SW480 (cell line): ENCODE results near the gene COL15A1.
A peak's percentile ranks its signal among the peaks of the same experiment; 100 is the strongest.
"Not testable (repeated sequence)": the region's sequence is repeated elsewhere in the genome, so short reads cannot be mapped to it uniquely, and the experiment has no call there.

Source experiments
- DNase-seq: peaks from one replicate; pipeline ENCODE4 v3.0.0-alpha.2; 2016; ENCODE audit warnings: low spot score

The COL15A1 gene

DNA sequence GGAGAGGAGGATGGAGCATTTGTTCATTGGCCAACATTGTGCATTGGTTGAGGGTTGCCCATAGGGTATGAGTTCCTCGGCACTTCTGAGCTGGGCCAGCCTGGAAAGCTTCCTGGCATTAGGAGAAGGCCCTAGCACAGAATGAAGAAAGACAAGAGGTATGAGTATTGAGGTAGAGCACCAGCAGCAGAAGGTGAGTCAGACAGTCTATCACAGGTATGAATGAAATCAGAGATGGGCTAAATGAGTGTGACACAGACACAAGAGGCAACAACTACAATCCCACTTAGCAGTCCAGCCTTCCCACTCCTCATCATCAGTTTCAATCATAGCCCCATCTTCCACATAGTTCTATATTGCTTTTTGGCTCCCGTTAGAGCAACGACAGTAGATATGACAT, 135.8 kb downstream of the COL15A1 start:
- DNase-seq: no peak

DNA sequence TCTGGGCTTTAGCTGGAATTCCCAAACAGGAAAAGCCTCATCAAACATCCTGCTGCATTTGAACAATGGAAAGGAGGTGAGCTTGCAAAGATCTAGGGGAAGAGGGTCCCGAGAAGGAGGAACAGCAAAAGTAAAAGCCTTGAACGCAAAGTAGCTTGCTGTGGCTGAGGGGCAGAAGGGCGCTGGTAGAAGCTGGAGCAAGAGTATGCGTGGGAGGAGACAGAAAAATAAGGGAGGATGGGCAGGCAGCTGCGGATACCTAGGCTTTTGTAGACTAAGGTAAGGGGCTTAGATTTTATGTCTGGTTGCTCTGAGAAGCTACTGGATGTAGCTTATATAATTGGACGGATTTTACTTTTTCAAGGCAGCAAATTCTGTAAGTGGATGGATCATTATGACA, 139.3 kb downstream of the COL15A1 start:
- DNase-seq: no peak

DNA sequence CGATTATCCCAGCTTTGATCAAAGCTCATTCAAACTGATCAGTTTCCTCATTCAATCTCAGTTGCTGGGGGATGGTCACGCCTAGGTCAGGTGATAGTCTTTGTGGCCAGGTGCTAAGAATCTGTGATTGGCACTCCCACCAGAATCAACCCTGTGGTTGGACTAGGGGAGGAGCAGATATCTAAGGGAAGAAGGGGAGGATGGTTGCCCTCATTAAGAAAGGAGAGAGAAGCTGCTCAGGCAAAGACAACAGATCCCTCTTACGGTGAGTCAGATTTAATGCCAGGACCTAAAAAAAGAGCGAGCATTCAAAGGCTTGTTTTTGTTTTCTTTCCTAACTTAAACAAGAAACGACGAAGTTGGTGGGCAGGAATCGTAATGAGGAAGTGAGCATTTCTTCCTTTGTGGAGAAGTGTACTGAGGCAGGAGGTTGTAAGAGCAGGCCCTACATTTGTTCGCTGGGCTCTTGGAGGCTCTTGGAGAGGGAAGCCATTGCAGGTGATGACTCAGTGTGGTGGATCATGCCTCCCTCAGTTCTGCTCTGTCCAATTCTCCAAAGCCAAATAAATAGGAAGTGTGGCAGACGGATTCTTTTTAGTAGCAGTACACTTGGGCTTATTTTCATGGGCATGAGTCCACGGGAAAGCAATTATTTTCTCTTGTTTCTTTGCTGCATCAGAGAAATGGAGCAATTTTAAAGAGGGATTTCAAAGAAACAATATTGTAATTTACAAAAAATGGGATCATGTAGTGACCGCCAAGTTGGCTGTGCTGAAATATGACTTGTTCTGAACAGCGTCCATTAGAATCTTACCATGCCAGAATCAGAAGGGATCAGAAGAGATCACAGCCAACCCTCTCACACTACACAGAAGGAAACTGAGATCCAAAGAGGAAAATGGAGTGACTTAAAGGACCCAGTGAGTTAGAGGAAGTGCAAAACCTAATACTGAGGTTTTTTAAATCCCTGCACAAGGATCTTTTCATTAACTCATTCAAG, 142.5 kb downstream of the COL15A1 start:
- DNase-seq: no peak

DNA sequence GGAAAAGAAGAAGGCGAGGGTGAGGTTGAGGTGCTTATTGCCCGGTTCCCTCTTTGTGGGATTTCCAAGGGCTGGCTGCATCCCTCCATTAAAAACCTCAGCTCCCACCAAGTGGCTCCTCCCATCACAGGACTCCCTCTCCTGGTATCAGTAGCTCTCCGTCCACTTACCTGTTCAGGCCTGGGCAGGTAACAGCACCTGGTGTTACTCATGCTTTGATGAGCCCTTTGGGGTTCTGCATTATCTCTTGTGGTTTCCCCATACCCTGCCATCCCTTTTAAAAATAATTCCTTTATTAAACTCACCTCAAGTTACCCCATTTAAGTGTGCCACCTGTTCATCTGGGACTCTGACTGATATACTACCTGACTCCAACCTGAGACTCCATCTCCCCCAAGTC, 143.8 kb downstream of the COL15A1 start:
- DNase-seq: no peak

DNA sequence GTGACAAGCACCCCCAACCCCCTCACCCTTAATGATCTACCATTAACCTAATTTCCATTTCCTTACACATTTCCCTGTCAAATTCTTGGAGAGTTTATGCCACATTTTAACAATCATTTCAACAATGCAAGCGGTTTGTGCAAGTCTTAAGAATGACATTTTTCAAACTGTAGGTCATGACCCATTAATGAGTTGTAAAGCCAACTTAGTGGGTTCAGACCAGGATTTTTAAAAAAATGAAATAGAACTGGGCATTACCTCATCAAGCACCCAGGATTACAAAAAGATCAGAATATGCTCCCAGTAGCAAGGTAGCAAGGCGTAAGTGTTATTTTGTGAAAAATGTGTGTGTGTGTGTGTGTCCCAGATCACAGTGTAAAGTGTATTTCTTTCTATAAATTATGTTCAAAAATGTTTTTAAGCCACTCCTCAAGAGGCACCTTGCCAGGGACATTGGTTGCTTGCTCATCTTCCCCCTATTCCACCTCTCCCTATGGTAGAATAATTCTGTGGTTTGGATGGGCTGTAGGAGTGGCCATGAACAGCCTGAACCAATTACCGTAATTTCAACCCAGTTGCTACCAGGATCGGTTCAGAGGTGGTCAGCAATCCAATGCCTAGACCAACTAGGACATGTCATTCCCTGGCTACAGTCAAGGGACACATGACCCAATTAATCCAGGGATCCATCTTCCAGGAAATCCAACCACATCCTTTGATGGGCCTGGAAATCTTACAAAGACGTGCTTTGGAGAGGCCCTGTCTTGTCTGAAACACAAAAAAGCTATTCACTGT, 146.8 kb downstream of the COL15A1 start:
- no peak for DNase-seq

DNA sequence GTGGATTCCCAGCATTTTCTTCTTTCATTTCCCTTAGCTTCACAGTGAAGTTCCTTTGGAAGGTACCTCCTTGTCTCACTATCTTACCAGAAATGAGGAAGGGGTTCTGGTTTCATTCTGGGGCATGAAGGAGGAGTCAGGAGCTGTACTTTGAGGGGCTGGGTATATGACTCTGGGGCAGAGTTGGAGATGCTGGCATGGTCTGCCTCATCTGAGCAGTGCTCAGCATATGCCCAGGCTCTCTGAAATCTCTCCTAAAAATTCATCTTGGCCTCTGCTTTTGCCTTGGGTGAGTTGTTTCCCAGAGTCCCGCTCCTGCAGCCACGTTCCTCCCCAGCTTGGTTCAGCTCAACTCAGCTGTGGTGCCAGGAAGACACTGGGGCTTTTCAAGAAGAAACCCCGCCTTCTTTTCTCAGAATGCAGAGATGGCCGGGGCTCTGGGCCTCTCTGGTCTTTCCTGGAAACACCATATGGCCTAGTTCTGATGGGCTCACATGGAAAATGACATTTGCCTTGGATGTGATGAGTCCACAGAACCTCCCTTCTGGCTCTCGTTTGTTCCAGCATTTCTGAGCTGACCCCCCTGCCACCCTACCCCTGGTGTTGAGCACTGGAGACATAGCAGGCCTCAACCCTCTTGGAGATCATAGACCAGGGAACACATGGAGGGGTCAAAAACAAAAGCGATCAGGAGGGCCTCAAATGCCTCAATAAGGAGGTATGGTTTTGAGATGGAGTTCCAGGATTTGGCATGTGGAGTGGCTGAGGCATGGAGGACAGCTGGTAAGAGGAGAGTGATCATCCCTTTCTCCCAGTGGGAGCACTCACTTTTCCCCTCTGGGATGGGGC, 149.2 kb downstream of the COL15A1 start:
- DNase-seq: no peak

DNA sequence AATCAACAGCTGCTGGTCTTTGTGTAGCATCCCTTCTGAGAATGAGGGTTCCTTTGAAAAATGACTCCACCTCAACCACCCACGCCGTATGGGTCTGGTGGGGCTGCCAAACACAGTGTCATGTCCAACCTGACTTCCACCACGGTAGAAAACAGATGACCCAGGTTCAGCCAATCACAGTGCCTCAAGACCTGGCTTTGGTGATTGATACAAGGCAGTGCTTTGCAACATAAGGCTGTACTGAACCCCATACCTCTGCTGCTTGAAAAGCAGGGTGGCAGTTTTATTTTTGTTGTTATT, 149.7 kb downstream of the COL15A1 start:
- DNase-seq: no peak

DNA sequence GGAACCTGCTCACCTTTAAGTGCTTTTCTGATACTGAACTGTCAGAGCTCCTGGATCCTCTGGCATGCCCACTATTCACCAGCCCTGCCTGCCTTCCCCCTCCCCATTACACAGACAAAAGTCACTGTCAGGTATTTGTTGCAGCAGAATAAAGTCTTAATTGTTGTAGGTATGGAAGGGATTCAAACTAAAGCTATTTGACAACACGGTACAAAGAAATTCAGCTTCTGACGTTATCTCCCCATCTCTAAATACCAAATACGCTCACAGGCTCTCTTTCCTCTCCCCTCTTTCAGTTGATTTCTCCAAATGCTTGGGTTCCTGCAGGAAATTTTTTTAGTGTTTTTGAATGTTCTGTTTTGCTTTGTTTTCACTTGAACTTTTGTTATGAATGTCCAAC, 151.9 kb downstream of the COL15A1 start:
- no peak for DNase-seq

DNA sequence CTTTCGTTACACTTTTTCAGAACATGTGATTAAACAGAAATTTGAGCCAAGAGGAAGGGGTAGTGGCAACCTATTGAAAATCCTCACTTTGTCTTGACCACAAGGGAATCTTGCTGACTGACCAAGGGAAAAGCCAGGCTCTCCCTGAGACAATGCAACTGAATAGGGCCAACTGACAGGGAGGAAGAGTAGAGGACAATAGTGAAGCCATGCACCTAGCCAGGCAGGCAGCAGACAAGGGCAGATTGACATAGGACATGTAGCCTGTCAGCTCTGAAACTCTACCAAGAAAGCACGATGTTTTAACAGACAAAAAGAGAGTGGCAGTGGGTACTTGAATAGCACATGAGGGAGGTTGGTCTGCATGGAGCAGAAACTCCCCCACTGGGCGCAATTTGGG, 152.7 kb downstream of the COL15A1 start:
- DNase-seq: no peak

DNA sequence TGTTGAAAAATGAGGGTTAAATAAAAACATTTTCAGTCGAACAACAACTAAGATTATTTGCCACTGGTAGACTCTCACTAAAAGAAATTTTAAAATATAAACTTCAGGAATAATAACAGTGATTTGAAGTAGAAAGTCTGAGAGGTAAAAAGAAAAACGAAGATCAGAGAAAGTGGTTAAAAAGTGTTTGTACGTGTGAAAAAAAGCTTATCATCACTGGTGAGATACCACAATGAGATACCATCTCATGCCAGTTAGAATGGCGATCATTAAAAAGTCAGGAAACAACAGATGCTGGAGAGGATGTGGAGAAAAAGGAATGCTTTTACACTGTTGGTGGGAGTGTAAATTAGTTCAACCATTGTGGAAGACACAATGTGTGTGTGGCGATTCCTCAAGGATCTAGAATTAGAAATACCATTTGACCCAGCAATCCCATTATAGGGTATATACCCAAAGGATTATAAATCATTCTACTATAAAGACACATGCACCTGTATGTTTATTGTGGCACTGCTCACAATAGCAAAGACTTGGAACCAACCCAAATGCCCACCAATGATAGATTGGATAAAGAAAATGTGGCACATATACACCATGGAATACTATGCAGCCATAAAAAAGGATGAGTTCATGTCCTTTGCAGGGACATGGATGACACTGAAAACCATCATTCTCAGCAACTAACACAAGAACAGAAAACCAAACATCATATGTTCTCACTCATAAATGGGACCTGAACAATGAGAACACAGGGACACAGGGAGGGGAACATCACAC, 156.3 kb downstream of the COL15A1 start:
- not testable (repeated sequence) for DNase-seq

DNA sequence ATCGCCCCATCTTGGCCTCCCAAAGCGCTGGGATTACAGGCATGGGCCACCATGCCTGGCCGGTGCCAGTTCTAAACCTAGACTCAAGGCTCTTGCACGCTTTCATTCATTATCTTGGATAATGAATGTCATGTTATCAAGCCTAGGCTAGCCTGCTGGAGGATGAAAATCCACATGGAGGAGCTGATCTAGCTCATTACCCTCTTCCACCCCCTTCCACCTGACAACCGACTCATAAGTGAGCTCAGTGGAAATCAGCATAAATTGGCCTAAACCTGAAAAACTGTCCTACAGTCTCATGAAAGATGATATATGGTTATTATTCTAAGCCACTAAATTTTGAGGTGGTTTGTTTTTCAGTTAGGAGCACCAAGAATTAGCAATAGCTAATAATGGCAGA, 157.6 kb downstream of the COL15A1 start:
- DNase-seq: no peak

DNA sequence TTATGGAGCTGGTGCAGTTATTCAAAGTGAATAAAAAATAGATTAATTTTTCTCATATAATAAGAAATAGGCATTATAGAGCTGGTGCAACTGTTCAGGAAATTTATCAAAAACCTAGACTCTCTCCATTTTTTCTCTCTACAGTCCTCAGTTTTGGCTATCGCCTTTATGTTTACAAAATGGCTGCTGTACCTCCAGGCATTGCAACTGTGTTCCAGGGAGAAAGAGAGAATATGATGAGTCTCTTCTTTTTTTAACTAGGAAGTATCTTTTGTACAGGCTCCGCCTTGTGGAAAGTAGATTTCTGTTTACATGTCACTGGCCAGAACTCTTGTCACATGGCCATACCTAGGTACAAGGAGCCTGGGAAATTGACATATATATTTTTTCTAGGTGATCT, 158.1 kb downstream of the COL15A1 start:
- no peak for DNase-seq

DNA sequence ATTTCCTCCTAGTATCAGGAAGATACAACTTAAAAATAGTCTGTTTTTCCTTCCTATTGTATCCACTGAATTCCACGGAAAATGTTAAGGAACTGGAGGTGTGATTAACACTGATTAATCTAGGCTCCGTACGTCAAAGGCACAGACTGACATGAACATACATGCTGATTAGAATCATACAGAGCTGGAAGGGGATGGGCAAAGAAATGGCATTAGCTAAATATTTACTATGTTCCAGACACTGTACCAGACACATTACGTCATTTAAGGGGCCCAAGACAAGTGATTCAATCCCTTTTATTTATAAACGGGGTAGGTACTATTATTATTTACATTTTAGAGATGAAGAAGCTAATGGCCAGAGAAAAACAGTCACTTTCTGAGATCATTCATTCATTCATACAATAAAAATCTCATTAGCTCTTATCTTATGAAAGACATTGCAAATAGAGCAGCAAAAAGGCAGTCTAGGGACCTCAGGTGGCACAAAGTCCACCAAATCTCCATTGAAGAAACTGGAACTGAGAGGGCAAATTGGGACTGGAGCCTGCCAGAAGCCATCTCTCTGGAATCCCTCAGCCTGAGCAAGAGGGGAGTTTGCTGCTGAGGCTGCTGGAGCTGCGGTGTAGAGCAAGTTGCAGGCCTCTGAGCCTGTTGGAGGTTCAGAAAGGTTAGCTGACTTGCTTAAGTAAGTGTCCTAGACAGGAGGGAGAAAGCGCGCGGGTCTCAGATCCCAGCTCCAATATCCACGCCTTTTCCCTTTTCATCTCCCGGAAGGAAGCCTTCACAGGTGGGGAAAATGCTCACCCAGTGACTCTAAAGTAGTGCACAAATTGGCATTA, 159.6 kb downstream of the COL15A1 start:
- no peak for DNase-seq

DNA sequence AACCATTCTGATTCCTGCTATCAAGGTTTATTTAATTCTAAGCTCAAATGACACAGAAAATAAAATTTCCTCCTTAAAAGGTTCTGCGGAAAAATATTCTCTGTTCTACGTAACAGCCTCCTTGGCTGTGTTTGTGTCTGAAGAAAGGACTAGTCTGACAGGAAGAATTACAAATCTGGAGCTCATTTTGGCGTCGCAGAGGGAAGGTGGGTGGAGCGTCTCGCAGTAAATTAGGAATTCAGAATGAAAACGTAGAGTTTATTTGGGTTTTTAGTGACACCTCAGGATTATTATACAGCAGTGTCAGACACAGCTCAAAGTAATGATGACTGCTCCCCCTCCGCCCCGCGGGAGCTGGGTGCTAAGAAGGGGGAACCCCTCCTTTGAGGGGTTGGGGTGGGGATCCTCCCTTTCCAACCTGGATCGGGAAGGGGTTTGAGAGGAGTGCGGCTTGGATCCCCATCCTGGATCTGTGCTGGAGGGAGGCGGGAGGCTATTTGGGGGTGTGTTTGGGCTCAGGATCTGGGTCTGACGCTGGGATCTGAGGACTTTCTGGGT, 160.3 kb downstream of the COL15A1 start:
- DNase-seq: no peak

DNA sequence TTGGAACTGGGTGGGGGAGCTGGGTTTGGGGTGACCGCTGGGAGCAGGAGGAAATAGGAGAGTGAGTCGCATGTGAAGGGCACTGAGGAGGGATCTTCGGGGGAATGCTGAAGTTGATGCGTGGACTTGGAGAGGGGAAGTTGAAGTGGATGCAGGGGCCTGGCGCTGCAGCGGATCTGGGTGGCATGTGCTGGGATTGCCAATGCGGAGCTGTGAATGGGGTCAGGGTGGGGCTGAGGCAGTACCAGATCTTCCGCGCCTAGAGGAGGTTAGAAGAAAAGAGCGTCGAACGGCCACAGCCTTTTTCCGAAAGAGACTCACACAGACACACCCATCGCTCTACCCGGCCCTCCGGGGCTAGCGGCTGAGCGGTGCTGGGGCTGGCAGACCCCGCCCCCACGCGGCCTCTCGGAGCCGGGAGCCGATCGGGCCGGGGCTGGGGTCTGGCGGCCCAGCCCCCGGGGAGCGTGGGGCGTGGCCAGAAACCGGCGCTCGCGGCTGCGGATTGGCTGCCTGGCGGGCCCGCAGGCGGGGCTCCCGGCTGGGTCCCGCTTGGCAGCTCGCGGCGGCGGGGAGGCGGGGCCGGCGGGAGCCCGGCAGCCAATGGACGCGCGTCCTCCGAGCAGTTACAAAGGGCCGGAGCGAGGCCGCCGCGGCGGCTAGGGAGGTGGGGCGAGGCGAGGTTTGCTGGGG, 160.9 kb downstream of the COL15A1 start, which contains the start of gene TGFBR1:
Gene TGFBR1 (plus strand): TSS at position 655 of the 693 bp plus-strand sequence. CDS start 93 bp downstream, outside the sequence.
- peak; percentile 87 for DNase-seq

DNA sequence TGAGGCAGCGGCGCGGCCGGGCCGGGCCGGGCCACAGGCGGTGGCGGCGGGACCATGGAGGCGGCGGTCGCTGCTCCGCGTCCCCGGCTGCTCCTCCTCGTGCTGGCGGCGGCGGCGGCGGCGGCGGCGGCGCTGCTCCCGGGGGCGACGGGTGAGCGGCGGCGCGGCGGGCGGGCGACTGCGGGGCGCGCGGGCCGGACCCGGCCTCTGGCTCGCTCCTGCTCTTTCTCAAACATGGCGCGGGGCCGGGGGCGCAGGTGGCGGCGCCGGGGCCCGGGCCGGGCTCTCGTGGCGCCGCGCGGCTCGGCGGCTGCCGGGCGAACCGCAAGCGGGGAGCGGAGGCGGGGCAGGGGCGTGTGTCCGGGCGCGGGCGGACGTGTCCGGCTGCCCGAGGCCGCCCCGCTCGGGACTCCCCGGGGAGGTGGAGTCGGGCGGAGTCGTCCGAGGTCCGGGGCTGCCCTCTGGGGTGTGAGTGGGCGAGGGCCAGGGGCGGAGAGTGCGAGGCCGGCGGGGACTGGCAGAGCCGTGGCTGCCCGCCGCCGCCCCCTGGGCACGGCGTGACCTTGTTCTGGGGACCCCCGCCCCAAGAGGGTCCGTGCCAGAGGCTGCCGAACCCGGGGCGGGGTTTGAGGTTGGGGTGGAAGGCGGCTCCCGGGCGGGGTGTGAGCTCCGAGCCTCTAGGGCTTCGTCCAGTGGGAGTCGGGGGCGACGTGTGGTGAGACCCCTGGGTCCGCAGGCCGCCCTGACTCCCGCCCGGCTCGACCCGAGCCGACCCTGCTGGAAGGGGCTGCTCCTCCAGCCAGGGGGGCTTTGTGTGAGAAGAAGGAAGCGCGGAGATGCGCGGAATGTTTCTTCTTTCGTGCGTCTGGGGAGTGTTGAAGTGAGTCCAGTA, 161.7 kb downstream of the COL15A1 start:
- peak; percentile 55 for DNase-seq

DNA sequence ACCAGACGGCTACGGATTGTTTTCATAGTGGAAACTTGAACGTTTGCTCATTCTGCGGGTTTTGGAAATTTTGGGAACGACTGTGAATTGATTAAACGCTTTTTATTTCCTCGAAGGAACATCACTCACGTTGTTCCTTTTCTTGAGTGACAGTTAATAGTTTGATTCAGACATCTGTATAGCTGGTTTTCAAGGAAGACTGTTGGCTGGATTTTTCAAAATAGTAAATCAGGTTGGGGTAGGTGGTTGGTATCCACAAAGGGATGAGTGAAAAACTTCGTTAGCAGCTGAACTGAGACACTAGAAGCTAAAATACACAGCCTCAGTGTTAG, 162.3 kb downstream of the COL15A1 start:
- no peak for DNase-seq

DNA sequence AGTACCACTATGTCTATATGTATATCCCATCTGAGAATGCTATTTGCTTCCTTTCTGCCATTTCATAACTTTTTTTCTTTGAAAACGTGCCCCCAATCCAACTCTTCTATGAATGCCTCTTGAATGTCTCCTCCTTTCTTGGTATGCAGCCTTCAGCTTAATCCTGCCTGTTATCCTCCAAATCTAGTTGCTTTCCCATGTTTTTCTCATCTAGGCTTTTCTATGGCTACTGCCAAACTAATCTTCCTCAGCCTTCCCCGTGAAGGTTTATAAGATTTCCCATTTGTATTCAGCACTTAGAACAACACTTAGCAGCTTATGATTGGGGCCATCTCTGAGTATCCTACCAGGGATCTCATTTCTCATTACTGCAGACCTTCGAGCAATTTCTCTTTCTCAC, 163.7 kb downstream of the COL15A1 start:
- no peak for DNase-seq

DNA sequence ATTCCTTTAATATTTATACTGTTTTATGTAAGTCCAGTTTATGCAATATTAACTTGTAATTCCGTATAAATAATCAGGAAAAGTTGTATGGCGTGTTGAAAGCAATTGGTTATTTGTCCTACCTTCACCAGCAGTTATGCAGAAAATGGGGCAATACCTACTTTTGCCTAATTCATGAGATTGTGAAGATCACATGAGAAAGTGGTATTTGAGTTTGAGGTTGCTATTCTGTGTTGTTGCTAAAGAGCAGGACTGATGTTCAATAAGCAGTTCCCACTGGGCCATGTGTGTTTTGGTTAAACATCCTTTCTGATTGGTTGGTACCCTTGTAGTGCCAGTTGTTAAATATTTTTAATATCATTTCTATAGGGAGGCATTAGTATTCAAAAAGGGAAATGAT, 164.4 kb downstream of the COL15A1 start:
- DNase-seq: no peak
